Spleen (tissue), 7 donors: ENCODE measurements around the gene PLB1.

Experiments used
- POLR2A ChIP-seq, 3 donors: fragments of 450-650 bp; IDR thresholded peaks; one replicate each; pipeline ENCODE4 v1.5.1; 2017; ENCODE audit warnings: antibody characterized with exemption in 3 of 3, mild to moderate bottlenecking in 1 of 3
- POLR2AphosphoS5 ChIP-seq, 3 donors: sonication (generic); formaldehyde crosslinking; IDR thresholded peaks; one replicate each; pipeline ENCODE4 v1.5.1; 2017; ENCODE audit warnings: antibody characterized with exemption in 3 of 3
- TF ChIP-seq, protein P1 (sequence below), 11 experiments: fragments of 200-600 bp in 7 of 11; fragments of 450-650 bp in 4 of 11; sonication (generic) in 4 of 11; IDR thresholded peaks in 8 of 11; conservative IDR thresholded peaks in 3 of 11; 1 replicate in 7 of 11; 2 replicates in 4 of 11; pipeline versions ENCODE4 v1.4.0 to v1.8.0; 2016 to 2021; ENCODE audit warnings: antibody characterized with exemption in 11 of 11, inconsistent platforms in 4 of 11, mild to moderate bottlenecking in 1 of 11
- donor health status: DM: no; HTN: no; CAD: no; lungs with moderate emphysema.
- donor health status: DM: no; HTN: no; CAD: no.
- donor health status: DM: no; HTN: no; CAD: no.

DNA sequence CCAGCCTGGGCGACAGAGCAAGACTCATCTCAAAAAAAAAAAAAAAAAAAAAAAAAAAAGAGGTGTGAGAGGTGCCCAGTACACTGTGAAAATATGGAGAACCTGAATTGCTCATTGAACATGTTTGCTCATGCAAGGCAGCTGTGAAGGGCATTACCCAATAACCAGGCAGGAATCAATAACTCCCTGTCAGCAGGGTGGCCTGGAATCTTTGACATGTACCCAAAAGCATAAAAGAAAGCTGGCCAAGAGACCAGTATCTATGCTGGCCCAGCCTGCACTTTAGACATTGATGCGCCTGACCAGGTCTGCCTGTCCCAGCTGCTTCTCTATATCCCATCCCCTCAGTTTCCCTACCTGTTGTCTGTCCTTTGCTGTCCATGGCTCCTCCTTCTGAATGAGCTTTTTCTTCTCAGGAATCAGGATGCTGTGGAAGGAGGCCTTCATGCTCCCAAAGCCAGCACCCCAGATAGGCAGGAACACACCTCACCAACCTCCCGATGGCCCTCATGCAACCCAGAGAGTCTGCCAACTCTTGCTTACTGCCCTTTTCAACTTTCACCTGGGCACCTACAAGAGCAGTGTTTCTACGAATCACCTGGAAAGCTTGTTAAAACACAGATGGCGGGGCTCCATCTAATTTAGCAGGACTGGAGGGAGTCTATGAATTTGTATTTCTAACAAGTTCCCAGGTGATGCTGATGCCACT is 172.4 kb downstream of the PLB1 start:
- TF ChIP-seq, protein P1, sequence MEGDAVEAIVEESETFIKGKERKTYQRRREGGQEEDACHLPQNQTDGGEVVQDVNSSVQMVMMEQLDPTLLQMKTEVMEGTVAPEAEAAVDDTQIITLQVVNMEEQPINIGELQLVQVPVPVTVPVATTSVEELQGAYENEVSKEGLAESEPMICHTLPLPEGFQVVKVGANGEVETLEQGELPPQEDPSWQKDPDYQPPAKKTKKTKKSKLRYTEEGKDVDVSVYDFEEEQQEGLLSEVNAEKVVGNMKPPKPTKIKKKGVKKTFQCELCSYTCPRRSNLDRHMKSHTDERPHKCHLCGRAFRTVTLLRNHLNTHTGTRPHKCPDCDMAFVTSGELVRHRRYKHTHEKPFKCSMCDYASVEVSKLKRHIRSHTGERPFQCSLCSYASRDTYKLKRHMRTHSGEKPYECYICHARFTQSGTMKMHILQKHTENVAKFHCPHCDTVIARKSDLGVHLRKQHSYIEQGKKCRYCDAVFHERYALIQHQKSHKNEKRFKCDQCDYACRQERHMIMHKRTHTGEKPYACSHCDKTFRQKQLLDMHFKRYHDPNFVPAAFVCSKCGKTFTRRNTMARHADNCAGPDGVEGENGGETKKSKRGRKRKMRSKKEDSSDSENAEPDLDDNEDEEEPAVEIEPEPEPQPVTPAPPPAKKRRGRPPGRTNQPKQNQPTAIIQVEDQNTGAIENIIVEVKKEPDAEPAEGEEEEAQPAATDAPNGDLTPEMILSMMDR (IDR thresholded peaks at IDR 0.05 in 8 of 11, conservative IDR thresholded peaks at IDR 0.05 in 3 of 11): no peak
- TF ChIP-seq POLR2AphosphoS5 (IDR thresholded peaks at IDR 0.05) (no peak), POLR2A (IDR thresholded peaks at IDR 0.05) (no peak)
